GM19193 (cell line): ENCODE data around the gene CGNL1.

Experiments
- POLR2A ChIP-seq: IDR thresholded peaks from 4 replicates; pipeline ENCODE4 v1.6.1; 2011; ENCODE audit not compliant: insufficient read depth, insufficient read length; ENCODE audit errors: extremely low read depth

Gene CGNL1

DNA sequence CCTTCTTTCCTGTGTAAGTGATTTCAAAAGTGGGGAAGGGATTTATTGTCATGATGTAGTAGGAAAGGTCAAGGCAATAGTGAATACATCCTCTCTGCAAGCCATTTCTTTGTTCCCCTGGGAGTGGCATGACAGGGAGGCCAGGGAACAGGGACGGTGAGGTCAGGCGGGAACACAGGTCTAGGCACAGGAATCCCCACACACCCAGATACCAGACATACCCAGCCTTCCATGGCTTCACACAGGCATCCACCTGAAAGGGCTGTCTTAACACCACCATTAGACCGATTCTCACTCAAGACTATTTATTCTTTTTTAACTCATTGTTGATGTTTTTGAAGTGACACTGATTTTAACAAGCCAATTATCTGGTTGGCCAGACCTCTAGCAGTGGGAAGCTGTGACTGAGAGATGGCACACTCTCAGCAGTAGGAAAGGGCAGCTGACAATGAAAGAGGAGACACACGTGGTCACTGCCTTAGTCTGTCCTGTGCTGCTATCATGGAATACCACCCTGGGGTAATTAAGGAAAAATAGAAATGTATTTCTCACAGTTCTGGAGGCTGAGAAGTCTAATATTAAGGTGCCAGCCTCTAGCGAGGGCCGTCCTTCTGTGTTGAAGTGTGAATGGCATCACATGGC, 140.8 kb downstream of the CGNL1 start:
- TF ChIP-seq POLR2A = no peak

DNA sequence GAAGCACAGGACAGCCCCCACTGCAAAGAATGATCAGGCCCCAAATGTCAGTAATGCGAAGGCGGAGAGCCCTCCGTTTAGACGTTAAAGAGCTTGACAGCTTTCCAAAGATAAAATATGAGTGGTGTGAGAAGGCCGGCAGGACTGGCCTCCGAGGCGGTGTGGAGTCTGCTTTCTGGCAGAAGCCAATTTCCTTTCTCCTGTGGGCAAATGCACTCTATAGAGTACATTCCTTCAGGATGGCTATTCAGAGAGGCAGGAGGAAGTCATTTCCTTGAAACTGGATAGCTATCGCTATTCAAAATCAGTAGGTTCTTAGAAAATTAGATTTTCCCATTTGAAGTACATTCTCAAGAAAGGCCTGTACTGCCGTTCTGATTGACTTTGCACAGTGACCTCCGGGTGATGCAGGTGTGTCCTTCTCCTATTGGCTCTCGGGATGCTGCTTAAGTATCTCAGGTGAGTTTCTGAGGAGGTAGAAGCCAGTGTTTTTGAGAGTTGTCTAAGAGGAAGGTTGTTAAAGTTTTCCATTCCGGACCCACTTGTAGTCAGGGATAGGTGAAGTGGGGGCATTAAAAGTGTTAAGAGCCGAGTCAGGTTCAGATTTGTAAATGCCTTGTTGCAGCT, 142.6 kb downstream of the CGNL1 start:
- no peak for TF ChIP-seq POLR2A

DNA sequence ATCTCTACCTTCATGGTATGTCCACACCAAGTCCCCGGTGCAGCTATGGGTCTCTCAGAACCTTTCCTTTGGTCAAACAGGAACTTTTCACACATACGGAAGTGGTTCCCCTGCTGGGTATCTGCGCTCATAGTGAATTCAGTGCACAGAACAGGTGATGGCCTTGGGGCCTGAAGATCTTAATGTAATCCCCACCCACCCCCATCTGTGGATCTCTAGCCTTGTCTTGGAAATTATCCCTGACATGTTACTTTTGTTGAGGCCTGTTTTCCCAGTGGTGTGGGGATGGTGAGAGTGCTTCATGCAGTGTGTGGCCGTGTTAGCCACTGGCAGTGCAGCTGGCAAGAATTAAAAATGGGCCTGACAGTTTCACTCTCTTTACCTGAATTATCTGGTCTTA, 143.5 kb downstream of the CGNL1 start:
- TF ChIP-seq POLR2A = no peak

DNA sequence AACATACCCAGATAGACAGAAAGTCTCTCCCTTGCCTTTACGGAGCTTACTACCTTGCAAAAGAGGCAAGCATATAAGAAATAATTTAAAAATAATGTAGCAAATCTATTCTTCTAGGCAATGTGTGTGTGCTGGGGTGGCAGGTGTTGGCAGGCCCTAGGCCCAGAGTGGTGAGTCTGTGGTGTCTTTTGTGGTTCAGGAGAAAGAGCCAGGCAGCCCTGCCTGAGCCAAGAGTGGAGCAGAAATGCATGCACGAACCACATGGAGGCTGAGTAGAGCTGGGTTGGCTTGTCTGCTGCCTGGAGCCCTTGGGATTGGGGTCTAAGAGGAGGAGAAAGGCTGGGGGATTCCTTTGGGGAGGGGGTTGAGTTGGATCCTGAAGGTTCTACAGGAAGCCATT, 145.2 kb downstream of the CGNL1 start:
- TF ChIP-seq POLR2A = no peak

DNA sequence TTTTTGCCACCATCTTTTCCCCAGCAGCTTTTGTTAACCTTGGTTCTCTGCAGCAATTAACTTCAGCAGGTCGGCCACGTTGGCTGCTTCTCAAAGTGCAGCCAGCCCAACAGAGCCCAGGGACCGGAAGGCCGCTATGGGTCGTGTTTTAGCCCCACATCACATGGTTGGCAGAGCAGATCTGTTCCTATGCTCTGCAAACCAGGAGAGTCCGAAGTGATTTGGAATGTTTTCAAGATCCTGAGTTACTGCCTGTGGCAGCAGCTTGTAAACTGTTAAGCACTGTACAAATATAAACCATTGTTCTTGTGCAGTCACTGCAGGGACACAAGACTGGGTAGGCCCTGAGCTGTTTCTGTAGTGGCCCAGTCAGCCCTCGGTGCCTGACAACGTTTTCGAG, 145.8 kb downstream of the CGNL1 start:
- no peak for TF ChIP-seq POLR2A

DNA sequence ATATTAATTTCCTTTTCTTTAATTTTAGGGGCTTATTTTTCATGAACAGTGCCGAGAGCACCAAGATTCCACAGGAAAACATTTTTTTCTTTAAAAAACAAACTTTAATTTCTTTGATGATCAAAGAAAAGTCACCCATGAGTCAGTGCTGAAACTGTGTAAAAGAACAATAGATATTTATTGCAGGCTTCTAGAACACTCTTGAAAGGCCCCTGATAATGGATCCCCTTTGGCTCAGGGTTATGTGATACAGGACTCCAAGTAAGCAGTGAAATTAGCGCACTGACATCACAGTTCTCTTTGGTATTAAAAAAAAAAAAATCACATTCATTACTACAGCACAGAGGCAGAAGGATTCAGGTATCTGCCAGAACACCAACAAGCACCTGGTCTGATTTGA, 149.3 kb downstream of the CGNL1 start:
- TF ChIP-seq POLR2A = no peak

DNA sequence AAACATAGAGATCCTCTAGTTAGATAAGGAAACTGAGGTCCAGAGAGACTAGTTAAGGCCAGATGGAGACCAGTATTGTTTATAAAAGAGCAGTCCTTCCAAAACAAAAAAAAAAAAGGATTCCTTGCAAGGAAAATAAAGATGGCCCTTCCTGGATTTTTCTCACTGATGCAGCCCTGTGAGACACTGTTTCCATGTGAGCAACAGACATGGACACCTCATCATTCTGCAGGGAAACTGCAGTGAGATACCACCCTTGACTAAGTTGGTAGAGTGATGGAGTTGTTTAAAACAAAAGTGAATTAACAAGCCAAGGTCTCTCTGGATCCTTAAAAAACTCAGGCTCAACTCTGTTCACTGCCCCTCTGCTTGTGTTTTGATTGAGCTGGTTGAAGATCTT, 149.8 kb downstream of the CGNL1 start:
- no peak for TF ChIP-seq POLR2A

DNA sequence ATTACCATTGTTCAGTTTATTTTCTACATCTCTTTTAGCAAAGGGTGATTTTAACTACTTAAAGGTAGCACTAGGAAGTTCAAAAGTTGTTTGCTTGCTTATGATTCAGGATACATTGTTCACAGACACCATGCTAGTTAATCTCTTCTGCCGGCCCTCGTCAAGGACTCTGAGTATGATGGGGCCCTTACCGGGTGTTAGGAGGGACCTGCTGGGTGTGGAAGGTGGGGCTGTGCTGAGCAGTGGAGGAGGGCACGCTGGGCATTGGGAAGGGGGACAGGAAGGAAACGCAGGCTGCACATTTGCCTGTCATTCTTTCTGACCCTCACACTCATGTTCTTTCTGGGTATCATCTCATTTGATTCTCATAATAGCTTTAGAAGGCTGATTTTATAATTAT, 150.3 kb downstream of the CGNL1 start:
- TF ChIP-seq POLR2A = no peak

DNA sequence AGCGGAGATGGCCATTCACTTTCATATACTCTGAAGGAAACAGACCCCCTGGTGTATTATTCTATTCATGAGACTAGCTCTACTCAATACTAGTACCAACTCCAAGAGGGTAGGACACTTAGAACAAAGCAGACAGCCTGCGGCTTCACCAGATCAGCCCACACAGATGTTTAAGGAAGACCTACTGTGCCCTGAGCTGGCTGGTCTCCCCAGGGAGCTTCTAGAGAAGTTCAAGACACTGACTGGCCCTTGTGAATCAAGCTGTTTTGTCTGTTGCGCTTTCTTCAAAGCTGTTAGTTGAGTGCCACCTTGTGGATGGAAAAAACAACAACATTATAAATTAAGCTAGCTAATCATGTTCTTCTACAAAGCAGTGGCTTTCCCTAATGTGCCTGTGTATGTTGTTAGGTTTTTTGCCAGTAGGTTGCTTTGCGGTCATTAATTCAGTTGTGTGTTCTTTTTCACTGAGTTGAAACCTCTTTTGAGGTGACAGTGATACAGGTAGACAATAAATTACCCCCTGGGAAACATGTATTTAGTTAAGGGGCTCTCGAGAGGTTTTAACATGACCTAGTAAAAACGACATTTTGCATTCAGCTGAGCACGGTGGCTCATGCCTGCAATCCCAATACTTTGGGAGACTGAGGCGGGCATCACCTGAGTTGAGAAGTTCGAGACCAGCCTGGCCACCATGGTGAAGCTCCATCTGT, 151.2 kb downstream of the CGNL1 start:
- TF ChIP-seq POLR2A = no peak

DNA sequence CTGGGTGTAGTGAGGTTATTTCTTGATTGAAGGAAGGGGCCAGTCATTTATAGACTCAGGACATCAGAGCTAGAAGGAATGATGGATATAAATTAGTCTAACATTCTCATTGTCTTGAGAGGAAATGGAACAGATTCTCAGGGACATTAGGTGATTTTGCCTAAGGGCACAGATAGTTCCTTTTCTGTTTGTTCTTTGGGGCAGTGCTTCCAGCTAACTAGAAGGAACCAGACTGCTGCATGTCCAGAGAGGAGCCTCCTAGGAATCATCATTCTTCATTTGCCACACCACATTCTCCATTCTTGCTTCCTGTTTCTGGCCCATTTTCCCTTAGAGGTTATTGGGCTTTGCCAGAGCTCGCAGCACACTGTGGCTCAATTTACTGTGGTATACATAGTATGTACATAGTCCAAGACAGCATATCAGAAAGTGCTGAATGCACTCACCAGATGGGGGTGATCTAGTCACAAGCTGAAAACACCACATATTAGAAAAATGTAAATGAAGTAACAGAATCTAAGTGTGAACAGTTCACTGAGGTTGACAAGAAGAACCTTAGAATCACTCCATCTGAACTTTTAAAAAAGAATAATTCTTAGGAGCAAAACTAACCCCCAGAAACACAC, 152.7 kb downstream of the CGNL1 start:
- no peak for TF ChIP-seq POLR2A

DNA sequence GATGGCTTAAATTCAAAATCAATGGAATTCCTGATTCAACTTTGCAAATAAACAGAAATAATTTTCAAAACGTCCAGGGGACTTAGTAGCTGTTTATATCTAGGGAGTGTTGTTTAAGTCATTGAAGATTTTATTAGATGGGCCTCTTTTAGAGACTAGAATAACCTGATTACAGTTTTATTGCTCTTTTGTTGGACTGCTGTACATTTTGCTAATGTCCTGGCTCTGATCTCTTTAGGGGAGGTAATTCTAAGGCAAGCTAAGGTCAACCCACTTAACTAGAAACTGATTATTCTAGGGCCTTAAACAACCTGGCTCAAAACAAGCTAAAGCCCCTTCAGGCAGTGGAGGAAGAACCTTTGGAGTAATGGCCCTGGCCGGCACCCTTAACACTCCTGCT, 153.4 kb downstream of the CGNL1 start:
- no peak for TF ChIP-seq POLR2A

DNA sequence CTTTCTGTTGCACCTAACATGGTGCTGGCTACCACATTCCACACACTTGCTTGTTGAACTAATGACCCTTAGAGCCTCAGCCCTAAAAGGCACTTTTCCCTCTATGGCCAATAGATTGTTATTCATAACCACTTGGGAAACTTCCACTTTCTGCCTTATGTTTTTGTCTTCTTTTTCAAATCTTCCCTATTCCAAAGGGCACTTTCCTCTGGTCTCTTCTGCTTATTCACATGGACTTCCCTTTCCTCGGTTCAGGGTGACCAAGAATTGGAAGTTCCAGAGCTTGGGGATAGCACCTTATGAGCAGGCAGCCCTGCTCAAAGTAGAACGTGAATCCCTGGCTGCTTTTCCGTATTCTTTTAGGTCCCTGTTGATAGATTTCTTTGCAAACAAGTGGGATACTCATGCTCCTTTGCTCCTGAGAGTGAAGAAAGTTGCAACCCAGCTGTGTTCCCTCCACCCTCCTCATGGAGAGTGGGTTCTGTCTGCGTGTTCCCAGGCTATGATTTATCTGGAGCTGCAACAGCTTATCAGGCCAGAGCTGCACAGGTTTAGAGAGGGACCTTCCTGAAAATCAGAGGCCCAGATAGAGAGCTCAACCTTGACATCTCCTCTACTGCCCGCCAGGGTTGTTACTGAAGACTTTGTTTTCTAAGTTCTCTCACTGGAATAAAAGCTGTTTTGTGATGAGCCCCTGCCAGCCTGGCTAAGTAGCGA, 156.6 kb downstream of the CGNL1 start:
- no peak for TF ChIP-seq POLR2A

DNA sequence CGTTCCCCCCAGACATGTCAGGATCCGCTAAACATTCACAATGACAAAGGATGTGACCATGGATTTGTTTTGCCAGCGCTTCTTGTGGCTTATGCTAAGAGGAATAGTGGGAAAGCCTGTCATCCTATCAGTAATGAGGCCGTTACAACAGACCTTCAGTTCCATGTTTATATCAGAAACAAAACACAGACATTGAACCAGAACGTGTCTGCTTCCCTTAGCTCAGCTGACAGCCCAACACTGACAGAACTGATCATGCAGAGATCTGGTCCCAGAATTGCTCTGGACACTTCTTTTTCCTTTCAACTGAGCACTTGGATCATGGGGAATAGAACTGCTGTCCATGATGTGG, 157.1 kb downstream of the CGNL1 start:
- TF ChIP-seq POLR2A = no peak

DNA sequence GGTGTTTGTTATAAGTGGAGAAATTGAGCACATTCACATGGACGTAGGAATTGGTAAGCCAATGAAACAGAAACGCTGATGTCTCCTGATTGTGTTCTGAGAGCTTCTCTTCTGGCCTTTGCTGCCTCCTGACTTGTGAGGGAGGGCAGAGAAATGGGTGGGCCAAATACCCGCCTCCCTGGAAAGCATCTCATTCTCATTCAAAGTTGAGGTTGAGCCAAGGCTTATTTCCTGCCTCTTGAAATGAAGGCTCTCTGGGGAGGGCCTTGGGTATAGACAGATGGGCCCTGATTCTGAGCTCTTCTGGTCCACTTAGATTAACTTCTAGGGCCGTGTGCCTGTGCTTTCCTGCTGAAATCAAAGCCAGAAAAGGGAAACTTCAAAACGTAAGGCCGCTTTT, 158.0 kb downstream of the CGNL1 start:
- no peak for TF ChIP-seq POLR2A

DNA sequence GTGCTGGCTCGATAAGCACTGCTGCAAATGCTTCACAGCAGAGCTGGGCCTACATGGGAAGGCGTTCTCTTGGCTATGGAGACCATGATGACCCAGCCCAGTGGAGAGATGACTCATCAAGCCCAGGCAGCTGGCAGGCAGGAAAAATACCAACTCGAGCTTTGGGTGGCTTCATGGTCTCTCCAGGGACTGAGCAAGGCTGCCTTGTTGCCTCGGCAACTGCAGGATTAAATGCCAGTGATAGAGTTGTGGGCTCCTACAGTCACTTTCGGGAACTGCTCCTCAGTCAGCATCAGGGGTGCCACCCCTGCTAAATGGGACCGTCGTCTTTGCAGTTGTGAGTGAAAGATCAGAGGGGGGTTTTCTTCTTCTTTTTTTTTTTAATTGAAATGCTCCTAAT, 160.8 kb downstream of the CGNL1 start:
- TF ChIP-seq POLR2A = no peak
